Measurements from ENCODE around the gene ADAM22. TPM values are rescaled to one million over a fixed set of nuclear protein-coding genes. Genes with fewer than 3 reads are reported as not detected.

Gene ADAM22
- total and polyA plus RNA-seq, 2 experiments from 2014 or later, result 2.7 to 18.7 TPM

DNA sequence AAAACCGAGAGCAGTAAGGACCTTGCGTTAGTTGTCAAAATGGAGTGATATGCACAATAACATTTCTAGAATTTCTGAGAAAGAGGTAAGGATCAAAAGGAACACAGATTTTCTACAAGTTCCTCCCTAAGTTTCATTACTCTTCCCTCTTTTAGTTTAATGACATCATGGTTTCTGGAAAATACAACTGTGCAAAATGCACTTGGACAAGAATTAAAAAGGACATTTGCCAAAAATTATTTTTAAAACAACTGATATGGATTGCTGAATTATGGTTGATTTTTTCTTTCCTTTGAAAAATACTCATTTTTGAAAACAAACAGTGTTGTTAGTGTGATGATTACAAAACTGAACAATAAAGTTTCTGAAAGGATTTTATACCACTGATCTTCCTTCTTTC lies 233.7 kb downstream of the ADAM22 start:
- Histone ChIP-seq H2AFZ (no peak overlapping the region), H3K4me2 (no peak overlapping the region), H3K27ac (ENCODE audit: low read depth) (no peak overlapping the region), H3K79me2 (replicated peaks; ENCODE audit: insufficient read depth) (no peaks in the 10 kb centered on the region), H4K20me1 (replicated peaks; ENCODE audit: insufficient read depth) (no peaks in the 10 kb centered on the region), H3F3A (replicated peaks; ENCODE audit: low read depth) (no peaks in the 10 kb centered on the region), H3K36me3 (ENCODE audit: insufficient read depth) (no peaks in the 10 kb centered on the region), H3K4me1 (ENCODE audit: insufficient read depth) (no peaks in the 10 kb centered on the region), H3K4me3 (no peak overlapping the region), H3K9me2 (ENCODE audit: insufficient read depth) (no peaks in the 10 kb centered on the region), H3K27me3 (ENCODE audit: insufficient read depth) (no peaks in the 10 kb centered on the region)
- H3K4me1 Mint-ChIP-seq, result no peaks in the 10 kb centered on the region
- no peak for DNase-seq (ENCODE audit: low spot score)
- ATAC-seq, result no peak
- no peak overlapping the region for H3K27ac Mint-ChIP-seq
- H3K27me3 Mint-ChIP-seq (ENCODE audit: insufficient read depth, low read depth, poor library complexity), result no peaks in the 10 kb centered on the region
- no peak overlapping the region for H3K4me3 Mint-ChIP-seq
- TF ChIP-seq STAT1 (IDR thresholded peaks at IDR 0.05; ENCODE audit: unreplicated experiment), result no peak
- no peak for TF ChIP-seq CREB1 (CRISPR knock-in tag; IDR thresholded peaks at IDR 0.05; ENCODE audit: low read depth)
- TF ChIP-seq, protein P1, sequence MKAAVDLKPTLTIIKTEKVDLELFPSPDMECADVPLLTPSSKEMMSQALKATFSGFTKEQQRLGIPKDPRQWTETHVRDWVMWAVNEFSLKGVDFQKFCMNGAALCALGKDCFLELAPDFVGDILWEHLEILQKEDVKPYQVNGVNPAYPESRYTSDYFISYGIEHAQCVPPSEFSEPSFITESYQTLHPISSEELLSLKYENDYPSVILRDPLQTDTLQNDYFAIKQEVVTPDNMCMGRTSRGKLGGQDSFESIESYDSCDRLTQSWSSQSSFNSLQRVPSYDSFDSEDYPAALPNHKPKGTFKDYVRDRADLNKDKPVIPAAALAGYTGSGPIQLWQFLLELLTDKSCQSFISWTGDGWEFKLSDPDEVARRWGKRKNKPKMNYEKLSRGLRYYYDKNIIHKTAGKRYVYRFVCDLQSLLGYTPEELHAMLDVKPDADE (IDR thresholded peaks at IDR 0.05), result no peak
- no peak for TF ChIP-seq REST (IDR thresholded peaks at IDR 0.05; ENCODE audit: unreplicated experiment)
- TF ChIP-seq POLR2AphosphoS5 (IDR thresholded peaks at IDR 0.05; ENCODE audit: low read depth), result no peak
- TF ChIP-seq ZNF462 (CRISPR knock-in tag; IDR thresholded peaks at IDR 0.05), result no peak
- no peak for TF ChIP-seq EZH2phosphoT487 (IDR thresholded peaks at IDR 0.05; ENCODE audit: unreplicated experiment)
- TF ChIP-seq, protein P2, sequence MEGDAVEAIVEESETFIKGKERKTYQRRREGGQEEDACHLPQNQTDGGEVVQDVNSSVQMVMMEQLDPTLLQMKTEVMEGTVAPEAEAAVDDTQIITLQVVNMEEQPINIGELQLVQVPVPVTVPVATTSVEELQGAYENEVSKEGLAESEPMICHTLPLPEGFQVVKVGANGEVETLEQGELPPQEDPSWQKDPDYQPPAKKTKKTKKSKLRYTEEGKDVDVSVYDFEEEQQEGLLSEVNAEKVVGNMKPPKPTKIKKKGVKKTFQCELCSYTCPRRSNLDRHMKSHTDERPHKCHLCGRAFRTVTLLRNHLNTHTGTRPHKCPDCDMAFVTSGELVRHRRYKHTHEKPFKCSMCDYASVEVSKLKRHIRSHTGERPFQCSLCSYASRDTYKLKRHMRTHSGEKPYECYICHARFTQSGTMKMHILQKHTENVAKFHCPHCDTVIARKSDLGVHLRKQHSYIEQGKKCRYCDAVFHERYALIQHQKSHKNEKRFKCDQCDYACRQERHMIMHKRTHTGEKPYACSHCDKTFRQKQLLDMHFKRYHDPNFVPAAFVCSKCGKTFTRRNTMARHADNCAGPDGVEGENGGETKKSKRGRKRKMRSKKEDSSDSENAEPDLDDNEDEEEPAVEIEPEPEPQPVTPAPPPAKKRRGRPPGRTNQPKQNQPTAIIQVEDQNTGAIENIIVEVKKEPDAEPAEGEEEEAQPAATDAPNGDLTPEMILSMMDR (conservative IDR thresholded peaks at IDR 0.05; ENCODE audit: low read depth in 2 of 2), result no peak
- TF ChIP-seq EZH2 (IDR thresholded peaks at IDR 0.05; ENCODE audit: low read depth, unreplicated experiment), result no peak
- TF ChIP-seq ZNF331 (CRISPR knock-in tag; IDR thresholded peaks at IDR 0.05; ENCODE audit: low read depth), result no peak
- no peak for TF ChIP-seq JUNB (IDR thresholded peaks at IDR 0.05; ENCODE audit: unreplicated experiment)
- TF ChIP-seq NANOG (IDR thresholded peaks at IDR 0.05; ENCODE audit: borderline replicate concordance), result no peak
- TF ChIP-seq ZNF114 (CRISPR knock-in tag; IDR thresholded peaks at IDR 0.05), result no peak
- no peaks in the 10 kb centered on the region for H3K9me3 Mint-ChIP-seq
- no peaks in the 10 kb centered on the region for H3K36me3 Mint-ChIP-seq (ENCODE audit: low read depth)

All from GM23338 (cell line).